ENCODE measurements around the gene PIP5K1B.
A peak's percentile ranks its signal among the peaks of the same experiment; 100 is the strongest.

The PIP5K1B gene

DNA sequence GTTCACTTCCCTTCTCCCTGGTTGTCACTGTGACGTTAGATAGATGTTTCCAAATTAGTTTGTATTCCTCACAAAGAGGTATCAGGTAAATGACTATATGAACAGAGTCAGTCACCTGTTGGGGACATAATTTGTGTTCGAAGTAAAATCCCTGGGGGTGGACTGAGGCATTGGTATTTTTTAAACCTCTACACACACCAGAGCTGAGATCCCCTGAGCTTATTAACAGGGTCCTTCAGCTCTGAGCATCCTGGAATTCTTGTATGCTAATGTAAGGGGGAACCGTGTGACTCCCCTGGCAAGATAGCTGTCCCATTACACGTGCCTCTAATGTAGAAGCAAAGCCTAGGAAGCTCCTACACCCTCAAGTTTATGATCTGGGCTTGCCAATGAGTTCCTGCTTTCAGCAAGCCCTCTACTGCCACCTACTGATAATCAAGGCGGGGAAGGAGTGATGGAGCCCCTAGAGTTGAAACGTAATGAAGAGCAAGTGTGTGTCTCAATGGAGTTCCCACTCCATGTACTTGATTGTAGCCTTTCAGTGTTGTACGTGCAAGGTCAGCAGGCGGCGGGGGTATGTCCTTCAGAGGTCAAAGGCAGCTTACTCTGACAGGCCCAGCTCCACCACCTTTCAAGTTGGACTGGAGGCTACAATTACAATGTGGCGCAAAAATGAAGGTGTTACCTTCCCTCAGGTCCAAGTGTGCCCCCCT lies 294.5 kb downstream of the PIP5K1B start:
- DNase-seq = peak; percentile 3

DNA sequence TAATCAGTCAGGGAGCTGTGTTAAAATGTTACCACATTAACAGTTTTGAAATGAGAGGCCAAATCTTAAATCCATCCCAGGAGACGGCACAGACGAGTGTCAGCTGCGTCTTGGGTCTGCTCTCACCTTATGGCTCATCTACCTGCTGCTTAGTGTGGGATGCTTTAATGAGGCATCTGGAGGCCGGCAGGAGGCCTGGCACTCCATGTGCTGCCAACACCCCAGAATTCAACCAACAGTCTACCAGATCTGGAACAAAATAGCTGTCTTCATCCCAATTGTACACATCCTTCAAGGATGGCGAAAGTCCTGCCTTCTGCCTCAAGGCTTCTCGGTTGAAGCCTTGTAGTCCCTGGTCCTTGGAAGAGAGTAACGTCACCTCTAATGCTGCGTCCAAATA lies 296.9 kb downstream of the PIP5K1B start:
- no peak for DNase-seq

DNA sequence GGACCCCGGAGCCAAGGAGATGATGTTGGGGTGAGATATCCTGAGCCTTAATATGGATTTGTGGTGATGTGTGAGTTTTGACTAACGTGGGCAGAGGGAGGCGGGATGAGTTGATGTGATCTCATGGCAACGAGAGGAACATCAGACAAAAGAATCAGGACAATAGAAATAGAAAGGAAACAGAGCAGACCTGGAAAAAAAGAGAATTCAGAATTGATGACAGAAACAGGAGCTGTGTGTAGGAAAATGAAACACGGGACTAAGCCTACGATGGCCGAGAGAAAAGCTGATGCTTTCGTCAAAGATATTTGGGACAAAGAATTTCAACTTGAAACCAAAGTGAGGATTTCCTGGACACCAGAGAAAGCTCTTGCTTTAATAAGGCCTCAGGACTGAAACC lies 298.0 kb downstream of the PIP5K1B start:
- no peak for DNase-seq

DNA sequence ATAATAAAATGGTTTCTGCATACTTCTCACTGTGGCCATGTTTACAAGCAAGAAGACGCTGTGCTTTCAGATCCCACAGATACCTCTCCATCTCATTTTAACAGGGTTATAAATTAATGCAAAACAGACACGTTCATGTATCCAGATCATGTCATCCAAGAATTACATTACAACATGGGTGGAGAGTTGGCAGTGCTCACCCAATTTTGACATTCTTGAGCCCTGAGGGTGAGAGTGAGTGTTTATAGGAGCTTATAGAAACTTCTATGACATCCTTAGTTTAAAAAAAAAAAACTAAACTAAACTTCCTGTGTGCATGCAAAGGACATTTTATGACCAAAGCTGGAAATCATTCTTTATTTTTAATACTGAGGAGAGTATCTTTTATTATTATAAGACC lies 299.8 kb downstream of the PIP5K1B start:
- no peak for DNase-seq

- DNase-seq = no peak
Measured at GRCh38 chr9:69009708-69010107, 304.7 kb downstream of the PIP5K1B start.

DNA sequence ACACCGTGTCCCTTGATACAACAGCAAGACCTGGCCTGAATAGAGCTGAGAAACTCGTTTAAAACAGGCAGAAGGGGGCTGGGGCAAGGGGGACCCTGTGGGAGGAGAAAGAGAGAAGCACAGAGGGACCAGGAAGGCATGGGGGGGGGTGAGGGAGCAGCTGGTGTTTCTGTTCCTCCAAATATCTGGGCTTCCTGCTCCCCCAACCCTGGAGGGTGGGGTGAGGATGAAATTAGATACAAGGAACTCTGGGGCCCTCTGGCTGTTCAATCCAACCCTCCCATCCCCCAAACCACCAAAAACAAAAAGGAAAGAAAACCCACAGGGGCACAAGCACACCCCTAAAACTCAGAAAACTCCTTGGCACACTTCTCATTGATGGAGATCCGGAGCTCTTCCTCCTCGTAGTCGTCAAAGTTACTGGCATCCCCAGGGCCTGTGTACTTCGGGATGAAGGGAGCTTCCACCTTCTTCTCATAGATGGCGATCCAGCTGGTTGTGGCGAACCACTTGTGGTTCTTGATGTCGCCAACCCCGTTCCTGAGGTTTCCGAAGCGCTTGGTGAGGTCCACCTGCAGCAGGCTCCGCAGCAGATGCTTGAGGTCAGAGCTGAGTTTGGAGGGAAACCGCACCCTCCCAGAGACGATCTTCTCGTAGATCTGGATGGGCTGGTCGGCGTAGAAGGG lies 307.8 kb downstream of the PIP5K1B start:
- no peak for DNase-seq

- no peak for DNase-seq
Measured at GRCh38 chr9:69013382-69013727, 308.3 kb downstream of the PIP5K1B start.

DNA sequence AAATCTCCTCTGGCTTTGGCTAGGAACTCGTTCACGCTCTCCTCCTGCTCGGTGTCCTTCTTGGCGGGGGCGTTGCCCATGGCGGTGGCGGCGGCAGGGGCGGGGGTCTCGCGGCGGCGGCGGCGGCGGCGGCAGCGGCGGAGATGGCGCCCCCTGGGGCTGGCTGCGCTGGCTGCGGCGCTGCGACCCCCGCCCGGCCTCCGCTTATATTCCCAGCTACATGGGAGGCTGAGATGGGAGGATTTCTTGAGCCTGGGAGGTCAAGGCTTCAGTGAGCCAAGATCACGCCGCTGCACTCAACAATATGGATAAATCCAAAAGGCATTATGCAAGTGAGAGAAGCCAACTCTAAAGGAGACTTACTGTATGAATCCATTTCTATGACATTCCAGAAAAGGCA lies 309.0 kb downstream of the PIP5K1B start, which contains the start of gene PRKACG:
TSS of gene PRKACG (minus strand) at position 101 of the 400 bp plus-strand sequence. CDS start at position 80, 21 bp downstream.
- DNase-seq = no peak

- DNase-seq = no peak
Measured at GRCh38 chr9:69016191-69017096, 311.4 kb downstream of the PIP5K1B start.

GRCh38 chr9:69018737-69019136 lies 313.7 kb downstream of the PIP5K1B start:
- DNase-seq = no peak

- DNase-seq = no peak
Measured at GRCh38 chr9:69019808-69020207, 314.8 kb downstream of the PIP5K1B start.

DNA sequence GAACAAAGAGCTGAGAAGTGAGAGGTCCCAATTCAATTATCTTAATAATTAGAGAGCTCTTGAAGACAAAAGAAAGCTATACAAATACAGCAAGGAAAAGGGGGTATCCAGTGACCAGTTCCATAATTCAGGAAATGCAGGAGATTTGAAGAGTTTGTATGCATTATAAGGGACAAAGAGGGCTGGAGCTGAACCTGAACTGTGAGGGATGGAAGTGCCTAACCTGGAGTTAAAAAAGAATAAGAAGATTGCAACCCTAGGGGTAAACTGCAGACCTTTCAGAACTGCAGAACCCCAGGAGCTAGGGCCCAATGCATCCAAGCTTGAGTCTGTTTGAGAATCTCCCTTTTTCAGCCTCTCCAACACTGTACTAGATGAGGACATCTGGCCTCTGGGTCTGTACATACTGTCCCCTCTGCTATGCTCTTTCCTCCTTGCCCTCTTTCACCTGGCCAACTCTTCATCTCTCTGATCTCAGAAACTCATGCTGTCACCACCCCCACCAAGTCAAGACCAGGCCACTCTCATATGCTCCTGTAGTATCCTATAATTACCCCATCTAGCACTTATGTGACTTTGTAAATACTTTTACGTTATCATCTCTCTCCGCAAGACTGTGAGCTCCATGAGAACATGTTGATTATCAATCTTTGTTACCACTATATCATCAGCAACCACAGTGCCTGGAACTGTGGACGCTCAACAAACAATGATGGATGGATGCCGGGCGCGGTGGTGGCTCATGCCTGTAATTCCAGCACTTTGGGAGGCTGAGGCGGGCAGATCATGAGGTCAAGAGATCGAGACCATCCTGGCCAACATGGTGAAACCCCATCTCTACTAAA lies 315.5 kb downstream of the PIP5K1B start:
- DNase-seq = no peak

GRCh38 chr9:69023650-69024049 lies 318.6 kb downstream of the PIP5K1B start:
- no peak for DNase-seq

DNA sequence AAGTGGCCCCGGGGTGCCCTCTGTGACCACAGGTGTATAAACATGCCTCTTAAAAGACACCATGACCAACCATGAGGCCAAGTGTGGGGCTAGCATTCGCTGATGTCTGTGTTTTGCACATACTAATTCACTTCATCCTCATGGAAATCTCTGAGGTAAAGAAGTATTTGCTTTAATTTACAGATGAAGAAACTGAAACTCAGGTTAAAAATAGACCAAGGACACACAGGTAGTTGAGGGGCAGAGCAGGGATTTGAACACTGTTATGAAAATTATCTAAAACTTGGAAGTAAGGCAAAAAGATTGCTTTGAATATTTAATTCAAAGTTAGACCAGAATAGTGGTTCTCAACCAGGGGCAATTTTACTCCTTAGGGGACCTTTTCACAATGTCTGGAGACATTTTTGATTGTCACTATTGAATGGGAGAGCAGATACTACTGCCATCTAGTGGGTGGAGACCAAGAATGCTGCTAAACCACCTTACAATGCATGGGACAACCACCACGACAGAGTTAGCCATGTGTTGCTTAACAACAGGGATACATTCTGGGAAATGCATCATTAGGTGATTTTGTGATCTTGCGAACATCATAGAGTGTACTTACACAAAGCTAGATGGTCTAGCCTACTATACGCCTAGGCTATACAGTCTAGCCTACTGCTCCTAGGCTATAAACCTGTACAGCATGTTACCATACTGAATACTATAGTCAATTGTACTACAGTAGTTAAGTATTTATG lies 322.5 kb downstream of the PIP5K1B start:
- no peak for DNase-seq

GRCh38 chr9:69028754-69029153 lies 323.7 kb downstream of the PIP5K1B start:
- no peak for DNase-seq

DNA sequence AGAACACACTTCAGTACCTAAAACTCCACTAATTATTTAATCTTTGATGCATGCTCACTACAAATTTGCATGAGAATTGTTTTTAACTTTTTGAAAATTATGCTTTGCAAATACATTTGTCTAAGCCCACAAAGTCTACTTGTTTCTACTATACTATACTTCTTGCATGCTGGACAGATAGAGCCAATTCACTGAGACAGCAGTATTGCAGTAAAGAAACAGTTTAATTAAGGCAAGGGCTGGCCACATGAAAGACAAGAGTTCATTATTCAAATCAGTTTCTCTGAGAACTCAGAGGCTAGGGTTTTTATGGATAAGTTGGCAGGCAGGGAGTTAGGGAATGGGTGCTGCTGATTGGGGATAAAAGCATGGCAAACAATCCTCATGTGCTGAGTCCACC lies 324.5 kb downstream of the PIP5K1B start:
- DNase-seq = no peak

DNA sequence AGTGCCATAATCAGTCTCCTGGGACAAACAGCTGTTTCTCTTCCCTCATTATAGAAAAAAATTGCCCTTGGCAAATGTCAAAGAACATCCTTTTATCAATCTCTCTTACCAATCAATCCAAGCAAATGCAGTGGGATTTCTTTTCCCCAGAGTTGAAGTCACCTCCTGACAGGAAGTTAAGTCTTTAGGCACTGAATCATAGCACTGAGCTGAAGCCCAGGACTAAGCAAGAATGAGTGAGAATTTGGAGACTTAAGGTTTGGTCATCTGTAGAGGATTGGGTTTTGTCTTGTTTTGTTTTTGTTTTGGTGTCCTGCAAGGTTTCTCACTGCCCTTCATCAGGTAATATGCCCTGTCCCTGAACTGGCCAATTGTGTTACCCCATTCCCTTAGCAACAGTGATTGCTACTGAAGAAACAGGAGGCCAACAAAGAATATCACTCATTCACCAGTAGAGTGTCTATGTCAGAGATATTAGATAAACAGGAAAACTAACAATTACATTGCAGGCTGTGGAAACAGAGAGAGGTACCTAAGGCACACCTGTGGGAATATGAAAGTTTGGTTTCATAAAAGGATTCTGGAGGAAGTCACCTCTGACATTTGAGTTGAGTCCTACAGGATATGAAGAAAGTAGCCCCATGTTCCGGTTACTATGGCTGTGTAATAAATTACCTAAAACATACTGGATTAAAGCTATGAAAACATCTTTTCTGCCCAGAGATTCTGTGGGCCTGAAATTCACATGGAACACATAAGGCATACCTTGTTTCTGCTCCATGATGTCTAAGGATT lies 326.0 kb downstream of the PIP5K1B start:
- no peak for DNase-seq

- no peak for DNase-seq
Measured at GRCh38 chr9:69034071-69034470, 329.0 kb downstream of the PIP5K1B start.

- peak; percentile 53 for DNase-seq
Measured at GRCh38 chr9:69035438-69036308, 330.6 kb downstream of the PIP5K1B start, which contains the start of gene FXN. FXN (plus strand) TSS chr9:69035752; CDS start chr9:69035783, 31 bp downstream.

GRCh38 chr9:69036309-69036708 lies 331.3 kb downstream of the PIP5K1B start:
- no peak for DNase-seq

Data from NCI-H510A (cell line).